NCI-H82 treated with DMSO at 0.1 percent for 48 hours (cell line): ENCODE measurements around the gene TBL3.
A peak's percentile ranks its signal among the peaks of the same experiment; 100 is the strongest.
"Not testable (repeated sequence)": the region's sequence is repeated elsewhere in the genome, so short reads cannot be mapped to it uniquely, and the experiment has no call there.

Experiments used
- DNase-seq: peaks from one replicate; lab custom pipeline; 2025; ENCODE audit not compliant: unreplicated experiment; lab: John Stamatoyannopoulos, UW

TBL3 gene

GRCh38 chr16:1971796-1972489, at the start of gene TBL3:
TBL3 (plus strand) TSS chr16:1972053; CDS start chr16:1972165, 112 bp downstream.
- DNase-seq = peak; percentile 77

GRCh38 chr16:1922357-1922756, 49.5 kb upstream of the TBL3 start:
- no peak for DNase-seq

DNA sequence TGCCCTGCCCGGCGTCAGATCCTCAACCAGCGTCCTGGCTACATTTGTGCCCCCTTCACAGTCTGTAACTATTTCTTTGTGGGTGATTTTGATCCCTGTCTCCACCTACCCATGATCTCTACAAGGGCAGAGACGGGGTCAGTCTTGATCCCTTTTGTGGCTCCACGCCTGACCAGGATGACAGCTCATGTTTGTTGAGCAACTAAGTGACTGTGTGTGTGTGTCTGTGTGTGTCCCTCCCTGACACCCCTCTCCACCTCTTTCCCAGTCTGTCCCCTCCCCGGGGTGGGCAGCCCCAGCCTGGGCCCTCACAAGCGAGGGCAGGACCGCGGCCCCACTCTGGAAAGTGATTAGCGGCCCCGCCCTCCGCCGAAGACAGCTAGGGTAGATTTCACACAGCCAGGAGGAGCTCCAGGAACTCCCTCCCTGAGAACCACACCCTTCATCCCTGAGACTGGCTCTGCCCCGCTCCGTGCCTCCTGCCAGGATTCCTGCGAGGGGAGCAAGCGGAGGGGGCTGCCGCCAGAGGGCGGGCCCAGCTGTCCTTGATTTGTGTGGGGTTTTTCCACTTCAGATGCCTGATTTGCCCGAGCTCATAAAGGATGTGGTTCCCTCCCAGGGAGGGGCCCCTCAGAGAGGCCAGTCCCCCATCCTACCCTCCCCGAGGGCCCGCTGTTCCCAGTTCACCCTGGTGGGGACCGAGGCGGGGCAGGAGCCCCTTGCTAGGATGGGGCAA, 48.4 kb upstream of the TBL3 start:
- DNase-seq = peak; percentile 74

GRCh38 chr16:1924095-1924494, 47.8 kb upstream of the TBL3 start:
- no peak for DNase-seq

DNA sequence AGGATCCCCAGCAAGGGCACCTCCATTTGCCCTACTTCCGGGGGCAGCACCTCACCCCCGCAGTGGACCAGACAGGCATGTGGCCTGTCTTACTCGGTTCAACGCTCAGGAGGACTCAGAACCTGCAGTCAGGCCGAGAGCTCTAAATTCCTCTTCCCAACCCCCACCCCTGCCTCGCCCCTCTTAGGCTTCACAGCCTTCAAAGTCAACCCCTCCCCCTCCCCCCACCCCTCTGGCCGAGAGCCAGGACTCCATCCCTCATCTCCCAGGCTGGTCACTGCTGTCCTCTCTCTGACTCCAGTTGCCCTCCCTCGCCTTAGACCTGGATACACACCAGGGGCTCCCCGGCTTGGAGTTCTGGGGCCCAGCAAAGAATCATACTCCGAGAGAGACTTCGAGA, 45.6 kb upstream of the TBL3 start:
- DNase-seq = no peak

- DNase-seq = no peak
These were observed 42.7 kb upstream of the TBL3 start for GRCh38 chr16:1929105-1929504.

DNA sequence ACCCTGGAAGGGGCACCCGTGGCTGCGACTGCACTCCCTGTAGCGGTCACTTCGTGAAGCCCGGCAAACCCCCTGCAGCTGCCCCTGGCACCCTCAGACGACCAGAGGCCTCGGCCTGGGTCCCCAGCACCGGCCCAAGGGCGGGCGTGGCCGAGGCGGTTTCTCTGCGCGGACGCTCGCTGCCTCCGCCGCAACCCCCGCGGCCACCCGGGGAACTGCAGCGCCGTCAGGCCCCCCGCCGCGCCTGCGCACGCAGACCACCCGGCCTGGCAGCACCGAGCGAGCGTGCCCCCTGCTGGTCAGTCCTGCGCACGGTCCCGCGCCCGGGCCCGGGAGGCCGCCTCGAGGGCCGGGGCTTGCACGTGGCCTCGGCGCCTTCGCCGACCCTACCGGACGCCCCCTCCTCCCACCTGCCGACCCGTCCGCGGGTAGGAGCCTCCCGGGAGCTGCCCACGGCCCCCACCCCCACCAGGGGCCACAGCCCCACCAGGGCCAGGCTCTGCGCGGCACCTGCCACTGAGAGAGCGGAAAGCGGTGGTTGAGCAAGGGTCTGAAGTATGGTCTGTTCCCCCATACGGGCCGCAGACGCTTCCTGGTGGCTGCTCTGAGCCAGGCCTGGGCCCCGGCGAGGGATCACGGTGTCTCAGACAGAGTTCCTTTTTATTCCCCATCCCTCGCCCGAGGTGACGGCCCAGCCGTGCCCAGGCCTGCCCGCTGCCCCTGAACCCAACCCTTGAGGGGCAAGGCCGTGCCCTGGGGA, 42.1 kb upstream of the TBL3 start:
- DNase-seq = peak; percentile 14

- DNase-seq = no peak
These were observed 41.5 kb upstream of the TBL3 start for GRCh38 chr16:1930338-1930720.

DNA sequence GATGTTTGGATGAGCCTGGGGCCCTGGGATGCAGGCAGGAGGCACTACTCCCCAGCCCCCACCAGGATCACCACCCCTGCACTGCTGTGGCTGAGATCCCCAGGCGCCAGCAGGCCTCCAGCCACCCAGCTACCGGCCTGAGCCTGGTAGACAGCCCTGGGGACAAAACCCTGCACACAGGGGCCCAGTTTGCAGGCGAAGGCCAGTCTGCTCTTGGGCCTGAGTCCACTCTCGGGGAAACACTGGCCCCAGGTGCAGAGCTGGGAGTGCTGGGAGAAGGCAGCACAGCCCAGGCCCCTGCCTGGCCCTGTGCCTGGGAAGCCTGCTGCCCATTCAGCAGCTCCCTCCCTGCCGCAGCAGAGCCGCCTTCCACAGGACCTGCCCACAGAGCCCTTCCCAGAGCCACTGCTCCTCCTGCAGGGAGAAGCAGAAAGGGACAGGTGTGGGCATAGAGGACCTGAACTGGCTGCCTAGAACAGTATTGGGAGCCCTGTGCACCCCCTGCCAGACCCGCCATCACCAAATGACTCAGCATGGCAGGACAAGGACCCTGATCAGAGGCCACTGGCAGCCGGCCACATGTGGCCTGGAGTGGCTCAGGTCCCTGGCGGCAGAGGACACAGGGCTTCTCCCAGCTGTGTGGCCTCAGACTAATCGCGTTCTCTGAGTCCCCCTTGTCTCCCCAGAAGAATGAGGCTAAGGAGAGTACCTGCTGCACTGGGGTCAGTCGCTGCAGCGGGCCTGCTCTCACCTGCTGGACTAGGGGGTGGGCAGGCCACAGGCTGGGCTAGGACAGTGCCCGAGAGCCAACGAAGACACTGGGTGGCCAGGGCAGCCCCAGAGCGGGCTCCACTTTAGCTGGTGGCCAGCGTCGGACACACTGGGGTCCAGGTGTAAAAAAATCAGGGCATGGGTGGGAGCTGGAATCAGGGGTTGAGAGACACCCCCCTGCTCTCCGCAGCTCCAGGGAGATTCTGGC, 39.5 kb upstream of the TBL3 start:
- no peak for DNase-seq

DNA sequence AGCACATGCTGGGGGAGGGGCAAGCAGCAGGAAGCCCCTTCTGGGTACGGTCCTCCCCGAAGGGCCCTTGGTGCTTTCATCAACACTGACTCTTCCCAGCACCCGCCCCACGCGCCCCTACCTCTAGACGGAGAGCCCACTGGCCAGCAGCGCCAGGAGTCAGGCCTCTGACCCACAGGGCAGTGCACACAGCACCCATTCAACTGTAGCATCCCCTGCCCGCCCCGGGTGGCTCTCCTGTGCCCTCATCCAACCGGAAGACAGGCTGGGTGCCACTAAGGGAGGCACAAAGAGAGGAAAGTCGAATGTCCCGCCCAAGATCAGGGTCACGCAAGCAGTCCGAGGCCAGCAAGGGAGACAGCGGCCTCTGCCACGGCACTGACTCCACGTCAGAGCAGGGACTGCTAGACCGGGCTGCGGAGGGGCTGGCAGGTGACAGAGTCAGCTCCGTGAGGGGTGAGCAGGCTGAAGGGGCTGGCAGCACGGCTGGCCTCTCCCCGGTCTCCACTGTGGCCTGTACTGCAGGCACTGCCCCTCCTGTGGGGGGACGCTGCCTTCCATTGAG, 38.7 kb upstream of the TBL3 start:
- no peak for DNase-seq

GRCh38 chr16:1936945-1937479, 34.8 kb upstream of the TBL3 start:
- no peak for DNase-seq

DNA sequence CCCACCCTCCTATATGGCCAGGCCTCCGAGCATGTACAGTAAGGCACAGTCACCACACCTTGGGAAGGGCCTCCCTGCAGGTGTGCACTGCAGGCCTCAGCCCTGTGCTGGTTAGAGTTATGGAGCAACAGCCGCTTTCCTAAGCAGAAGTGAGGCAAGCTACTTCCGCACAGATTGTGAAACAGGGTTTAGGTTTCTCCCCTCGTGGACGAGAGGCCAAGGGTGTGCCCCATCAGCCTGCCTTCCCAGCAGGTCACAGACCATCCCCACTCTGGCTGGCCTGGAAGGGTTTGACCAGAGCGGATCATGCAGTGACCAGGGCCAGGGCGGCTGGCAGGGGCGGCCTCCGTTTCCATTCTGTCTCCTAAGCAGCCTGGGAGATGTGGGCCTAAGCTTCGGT, 33.5 kb upstream of the TBL3 start:
- no peak for DNase-seq

GRCh38 chr16:1938910-1939309, 32.9 kb upstream of the TBL3 start:
- DNase-seq = no peak

GRCh38 chr16:1939833-1940232, 32.0 kb upstream of the TBL3 start:
- not testable (repeated sequence) for DNase-seq

- no peak for DNase-seq
These were observed 31.3 kb upstream of the TBL3 start for GRCh38 chr16:1940273-1941161.

GRCh38 chr16:1941162-1942046, 30.4 kb upstream of the TBL3 start:
- no peak for DNase-seq

- no peak for DNase-seq
These were observed 29.6 kb upstream of the TBL3 start for GRCh38 chr16:1942047-1942809.
